GM12878 (cell line): ENCODE results near the gene SYNGAP1. TPM values are rescaled to one million over a fixed set of nuclear protein-coding genes. Genes with fewer than 3 reads are reported as not detected.
A peak's percentile ranks its signal among the peaks of the same experiment; 100 is the strongest.

Experiments
- ATAC-seq: fragments of 200-7000 bp; cut with Tn5 transposase; 3 replicates; pipeline ENCODE4 v1.9.1; 2020; ENCODE audit warnings: mild to moderate bottlenecking, moderate library complexity
- BruUV-seq: library from RNA; stranded (reverse); fragments of 400-500 nt; replicated peaks from 2 replicates; lab custom pipeline; 2021; lab: Mats Ljungman, UMichigan
- CTCF ChIA-PET: fragments of 300-600 bp; sonication (Branson Sonifier 250); formaldehyde crosslinking; extraction: SDS; loops from one replicate; lab custom pipeline; 2021; ENCODE audit warnings: inconsistent platforms; lab: Yijun Ruan, JAX
- POLR2A ChIA-PET: fragments of 350-600 bp; formaldehyde crosslinking; extraction: SDS; loops from one replicate; lab custom pipeline; 2021; ENCODE audit warnings: inconsistent platforms; lab: Charles Lee
- RAD21 ChIA-PET: fragments of 300-600 bp; sonication (Branson Sonifier 250); formaldehyde crosslinking; loops from one replicate; lab custom pipeline; 2023; ENCODE audit warnings: antibody characterized with exemption; ENCODE audit not compliant: unreplicated experiment; lab: Charles Lee
- SMC1A ChIA-PET: fragments of 300-600 bp; sonication (Branson Sonifier 250); formaldehyde crosslinking; loops from one replicate; lab custom pipeline; 2023; ENCODE audit not compliant: unreplicated experiment, uncharacterized antibody; lab: Charles Lee
- DNase-seq: peaks from one replicate; pipeline ENCODE4 v3.0.0-alpha.2; 2011; ENCODE audit warnings: low read depth, low spot score
- FAIRE-seq: peaks from 3 replicates; lab custom pipeline; 2011; peaks lifted over from hg19 to GRCh38; lab: Jason Lieb, UNC
- H2AFZ ChIP-seq: 2 replicates; pipeline ENCODE4 v1.6.0; 2011; ENCODE audit warnings: low read depth, low read length, control low read depth; ENCODE audit not compliant: control insufficient read depth
- H3K27ac ChIP-seq: 2 replicates; pipeline ENCODE4 v1.5.1; 2011; ENCODE audit warnings: control low read depth; ENCODE audit not compliant: control insufficient read depth, insufficient read depth
- H3K27me3 ChIP-seq, 2 experiments: replicated peaks in 1 of 2; 2 replicates each; pipeline versions ENCODE4 v1.6.0 to v1.6.1; 2011; ENCODE audit warnings: low read length in 1 of 2; ENCODE audit not compliant: control insufficient read depth in 2 of 2, insufficient read depth in 2 of 2
- H3K36me3 ChIP-seq, 2 experiments: 2 replicates each; pipeline ENCODE4 v1.5.1; 2011; ENCODE audit warnings: low read length in 1 of 2; ENCODE audit not compliant: control insufficient read depth in 2 of 2, insufficient read depth in 2 of 2
- H3K4me1 ChIP-seq: 2 replicates; pipeline ENCODE4 v1.6.1; 2011; ENCODE audit warnings: mild to moderate bottlenecking, low read length, moderate library complexity, mixed read lengths; ENCODE audit not compliant: control insufficient read depth, insufficient read depth
- H3K4me2 ChIP-seq: 2 replicates; pipeline ENCODE4 v1.6.0; 2011; ENCODE audit warnings: control low read depth; ENCODE audit not compliant: control insufficient read depth, insufficient read depth
- H3K4me3 ChIP-seq: fragments of 200-600 bp; sonication (generic); 2 replicates; pipeline ENCODE4 v1.5.1; 2016
- H3K79me2 ChIP-seq: 2 replicates; pipeline ENCODE4 v1.6.0; 2011; ENCODE audit warnings: low read length; ENCODE audit not compliant: control insufficient read depth, insufficient read depth
- H3K9ac ChIP-seq: 2 replicates; pipeline ENCODE4 v1.8.0; 2011; ENCODE audit warnings: low read length, control low read depth, mixed read lengths; ENCODE audit not compliant: control insufficient read depth, insufficient read depth
- H3K9me3 ChIP-seq: replicated peaks from 3 replicates; pipeline ENCODE4 v1.5.1; 2011; ENCODE audit warnings: mild to moderate bottlenecking, low read length; ENCODE audit not compliant: control insufficient read depth, insufficient read depth
- H4K20me1 ChIP-seq: 2 replicates; pipeline ENCODE4 v1.6.0; 2011; ENCODE audit not compliant: control insufficient read depth, insufficient read depth
- BACH1 ChIP-seq: fragments of 450-650 bp; IDR thresholded peaks from 2 replicates; pipeline ENCODE4 v1.6.1; 2017; ENCODE audit warnings: mild to moderate bottlenecking, borderline replicate concordance
- CBX3 ChIP-seq: fragments of 200-600 bp; sonication (generic); IDR thresholded peaks from 2 replicates; pipeline ENCODE4 v1.6.1; 2016; ENCODE audit warnings: low read depth, borderline replicate concordance
- CTCF ChIP-seq, 3 experiments: IDR thresholded peaks in 2 of 3; conservative IDR thresholded peaks in 1 of 3; 2 replicates each; pipeline ENCODE4 v1.5.1; 2011; ENCODE audit warnings: low read depth in 3 of 3, low read length in 3 of 3, mild to moderate bottlenecking in 3 of 3, control low read depth in 2 of 3, moderate library complexity in 2 of 3, inconsistent platforms in 1 of 3, mixed read lengths in 1 of 3; ENCODE audit not compliant: control insufficient read depth in 2 of 3, insufficient read depth in 1 of 3; ENCODE audit errors: extremely low read depth in 1 of 3
- IRF3 ChIP-seq: fragments of 450-650 bp; IDR thresholded peaks from 2 replicates; pipeline ENCODE4 v1.6.1; 2014; ENCODE audit warnings: mild to moderate bottlenecking
- NFYB ChIP-seq: IDR thresholded peaks from 2 replicates; pipeline ENCODE4 v1.6.1; 2011; ENCODE audit warnings: low read depth, mild to moderate bottlenecking, low read length, improper control_type of control experiment, moderate library complexity; ENCODE audit not compliant: insufficient read depth
- NKRF ChIP-seq: fragments of 450-650 bp; conservative IDR thresholded peaks from 2 replicates; pipeline ENCODE4 v1.6.1; 2017; ENCODE audit warnings: mild to moderate bottlenecking, moderate library complexity
- PAX5 ChIP-seq: IDR thresholded peaks from 2 replicates; pipeline ENCODE4 v1.6.1; 2011; ENCODE audit warnings: low read depth, low read length, borderline replicate concordance
- SMC3 ChIP-seq: IDR thresholded peaks from 2 replicates; pipeline ENCODE4 v1.6.1; 2011; ENCODE audit warnings: low read length, improper control_type of control experiment, borderline replicate concordance
- SP1 ChIP-seq: IDR thresholded peaks from one replicate; pipeline ENCODE4 v1.6.1; 2011; ENCODE audit warnings: low read depth, low read length
- YY1 ChIP-seq: IDR thresholded peaks from 2 replicates; pipeline ENCODE4 v1.6.1; 2011; ENCODE audit warnings: low read depth, mild to moderate bottlenecking, low read length
- ZBTB40 ChIP-seq: fragments of 450-650 bp; IDR thresholded peaks from 2 replicates; pipeline ENCODE4 v1.6.1; 2016; ENCODE audit warnings: mild to moderate bottlenecking, moderate library complexity, borderline replicate concordance
- ZSCAN29 ChIP-seq: fragments of 450-650 bp; IDR thresholded peaks from 2 replicates; pipeline ENCODE4 v1.6.1; 2017; ENCODE audit warnings: mild to moderate bottlenecking, moderate library complexity
- ZZZ3 ChIP-seq: IDR thresholded peaks from 2 replicates; pipeline ENCODE4 v1.6.1; 2011; ENCODE audit warnings: low read depth; ENCODE audit not compliant: control insufficient read depth, insufficient read length
- WGBS: methylation state at CpG from one replicate; pipeline ENCODE4 v1.1.6; 2016; ENCODE audit warnings: low lambda C conversion rate; ENCODE audit not compliant: insufficient replicate concordance, insufficient coverage; ENCODE audit errors: missing lambda C conversion rate; 5-methylcytosine and 5-hydroxymethylcytosine counted together
- in situ Hi-C: fragments of 300-500 bp; cut with MboI; formaldehyde crosslinking; loops from 9 replicates; pipeline ENCODE4 v1.14.3; 2018; ENCODE audit warnings: mixed read lengths
- intact Hi-C: fragments of 100-400 bp; cut with micrococcal nuclease; formaldehyde crosslinking; loops from one replicate; pipeline ENCODE4 v1.14.2; 2022; ENCODE audit not compliant: unreplicated experiment
- polyA plus RNA-seq, 11 experiments: library from polyadenylated mRNA; depleted of rRNA in 4 of 11; unstranded in 6 of 11; stranded (reverse) in 5 of 11; fragments of >200 nt; fragmentation: Nextera tagmentation in 4 of 11; fragmentation: Illumina TruSeq in 1 of 11; extraction: Ambion mirVana in 4 of 11; extraction: Trizol in 1 of 11; gene quantifications; 1 replicate in 1 of 11; 2 replicates in 10 of 11; pipeline versions ENCODE4 v1.2.1 to v1.2.3, GENCODE V29; 2011 to 2016; ENCODE audit warnings: inconsistent platforms in 2 of 11, missing spikeins in 2 of 11, low read depth in 1 of 11
- total RNA-seq, 4 experiments: library from RNA; depleted of rRNA in 3 of 4; stranded (reverse); fragments of >200 nt in 3 of 4; fragmentation: Illumina TruSeq in 1 of 4; extraction: Trizol in 1 of 4; gene quantifications; 2 replicates each; pipeline versions ENCODE4 v1.2.1 to v1.2.3, GENCODE V29; 2013 to 2021

Gene SYNGAP1
- total and polyA plus RNA-seq, 10 of the 15 experiments (the other 5 are each of a cell fraction or from before 2014, with no cell fraction given), result 0.05 to 9.2 (median 1.2) TPM

GRCh38 chr6:33414592-33415271 lies 5.1 kb upstream of the SYNGAP1 start:
- POLR2A ChIA-PET, result no interaction called here
- FAIRE-seq, result no peak
- no peak overlapping the region; the same call in none of the 2 replicates for H3K27ac ChIP-seq
- no TSS peak for BruUV-seq
- no peaks in the 10 kb centered on the region for H3K27me3 ChIP-seq
- H3K9ac ChIP-seq, result no peak overlapping the region
- H3K36me3 ChIP-seq, result peaks cover 0 to 4% of the 10 kb centered on the region in 2 experiments; a peak in 2 of 4 replicates
- no peak overlapping the region for H2AFZ ChIP-seq
- H3K4me2 ChIP-seq, result peak overlapping the region; percentile 83
- SMC1A ChIA-PET, result interaction anchor here (2.2 kb wide), 1 partner anchor 16 kb away, joined by 6 read pairs; no protein-coding TSS in a partner anchor
- WGBS, result 32% methylated on average over 11 of the region's 12 CpGs
- 0 out of 2 replicates have a peak overlapping the region, but pooled peaks have one; percentile 98 for H3K4me3 ChIP-seq
- in situ Hi-C loops (no loop called here), intact Hi-C loops (loop anchor here (5.0 kb wide), 1 partner anchor 97 kb away; the partner anchor contains the start of gene ZBTB22)
- H3K79me2 ChIP-seq, result peaks cover 32% of the 10 kb centered on the region
- CTCF ChIA-PET, result interaction anchor here (0.7 to 5.3 kb wide), 3 partner anchors 11 to 20 kb away, joined by 4 to 25 read pairs (median 7); no protein-coding TSS in a partner anchor
- no peak for ATAC-seq
- no peak for DNase-seq
- RAD21 ChIA-PET, result no interaction called here
- no peaks in the 10 kb centered on the region; the same call in 1 of the 2 replicates for H4K20me1 ChIP-seq
- no peaks in the 10 kb centered on the region for H3K9me3 ChIP-seq
- H3K4me1 ChIP-seq, result peaks cover 30% of the 10 kb centered on the region
- TF ChIP-seq PAX5, result peak; percentile 66; the same call in 1 of the 2 replicates
- TF ChIP-seq ZBTB40, result no peak
- TF ChIP-seq NFYB, result no peak
- TF ChIP-seq ZZZ3, result no peak
- peak; percentile 22 to 53 (median 48); a peak in 4 of 6 replicates for TF ChIP-seq CTCF (IDR thresholded peaks at IDR 0.05 in 2 of 3, conservative IDR thresholded peaks at IDR 0.05 in 1 of 3; ENCODE audit: control insufficient read depth in 2 of 3, extremely low read depth in 1 of 3, insufficient read depth in 1 of 3, low read depth in 3 of 3, low read length in 3 of 3)
- TF ChIP-seq ZSCAN29, result no peak
- no peak for TF ChIP-seq CBX3
- peak; percentile 13; the same call in 1 of the 2 replicates for TF ChIP-seq SMC3
- TF ChIP-seq BACH1, result peak; percentile 28; the same call in 1 of the 2 replicates
- no peak for TF ChIP-seq SP1
- no peak for TF ChIP-seq NKRF
- 0 out of 2 replicates have a peak, but pooled peaks have one; percentile 29 for TF ChIP-seq YY1
- TF ChIP-seq IRF3, result no peak
